H9 (cell line): ENCODE measurements around the gene CABP7. TPM values are rescaled to one million over a fixed set of nuclear protein-coding genes. Genes with fewer than 3 reads are reported as not detected.

Experiments used
- DNase-seq: peaks from one replicate; pipeline ENCODE4 v3.0.0-alpha.2; 2017
- H2AFZ ChIP-seq: one replicate; pipeline ENCODE4 v1.6.1; 2013; ENCODE audit warnings: mild to moderate bottlenecking, low read length, control low read depth, moderate library complexity
- H2AK5ac ChIP-seq: 2 replicates; pipeline ENCODE4 v1.6.1; 2013; ENCODE audit warnings: low read length, control low read depth, mixed read lengths; ENCODE audit not compliant: insufficient read length
- H2BK120ac ChIP-seq: one replicate; pipeline ENCODE4 v1.6.1; 2013; ENCODE audit warnings: low read depth, mild to moderate bottlenecking, low read length, control low read depth, inconsistent platforms; ENCODE audit not compliant: poor library complexity, severe bottlenecking
- H2BK12ac ChIP-seq: 2 replicates; pipeline ENCODE4 v1.6.1; 2013; ENCODE audit warnings: low read length, control low read depth, mixed read lengths, low read depth; ENCODE audit not compliant: insufficient read length
- H2BK15ac ChIP-seq: 2 replicates; pipeline ENCODE4 v1.6.1; 2013; ENCODE audit warnings: low read depth, low read length, control low read depth
- H2BK20ac ChIP-seq: one replicate; pipeline ENCODE4 v1.6.1; 2013; ENCODE audit warnings: low read depth, mild to moderate bottlenecking, low read length, control low read depth, inconsistent platforms; ENCODE audit not compliant: poor library complexity, severe bottlenecking
- H2BK5ac ChIP-seq: 2 replicates; pipeline ENCODE4 v1.6.1; 2013; ENCODE audit warnings: low read length, control low read depth, mixed read lengths; ENCODE audit not compliant: insufficient read length
- H3K14ac ChIP-seq: 2 replicates; pipeline ENCODE4 v1.6.1; 2013; ENCODE audit warnings: low read length, control low read depth; ENCODE audit not compliant: insufficient read depth
- H3K18ac ChIP-seq: 2 replicates; pipeline ENCODE4 v1.6.1; 2013; ENCODE audit warnings: low read depth, mild to moderate bottlenecking, mixed read lengths, low read length, control low read depth; ENCODE audit not compliant: insufficient read length
- H3K23ac ChIP-seq: 2 replicates; pipeline ENCODE4 v1.6.1; 2013; ENCODE audit warnings: low read length, control low read depth, mixed read lengths, low read depth; ENCODE audit not compliant: insufficient read length
- H3K23me2 ChIP-seq: 2 replicates; pipeline ENCODE4 v1.6.1; 2013; ENCODE audit warnings: low read depth, mild to moderate bottlenecking, mixed read lengths, low read length, control low read depth; ENCODE audit not compliant: insufficient read length, poor library complexity, severe bottlenecking
- H3K27ac ChIP-seq: 2 replicates; pipeline ENCODE4 v1.5.1; 2013; ENCODE audit warnings: low read length, control low read depth, mixed read lengths, low read depth; ENCODE audit not compliant: insufficient read length
- H3K27me3 ChIP-seq: 2 replicates; pipeline ENCODE4 v1.6.1; 2013; ENCODE audit warnings: low read length, control low read depth, inconsistent platforms; ENCODE audit not compliant: insufficient read depth
- H3K4ac ChIP-seq: 2 replicates; pipeline ENCODE4 v1.6.1; 2013; ENCODE audit warnings: low read depth, mild to moderate bottlenecking, control low read depth, inconsistent platforms, low read length, moderate library complexity
- H3K4me1 ChIP-seq: 2 replicates; pipeline ENCODE4 v1.6.1; 2013; ENCODE audit warnings: low read length, control low read depth, inconsistent platforms; ENCODE audit not compliant: insufficient read depth
- H3K4me2 ChIP-seq: 2 replicates; pipeline ENCODE4 v1.6.1; 2013; ENCODE audit warnings: low read length, control low read depth, mixed read lengths; ENCODE audit not compliant: insufficient read length, insufficient read depth
- H3K56ac ChIP-seq: 2 replicates; pipeline ENCODE4 v1.6.1; 2013; ENCODE audit warnings: low read depth, mild to moderate bottlenecking, mixed read lengths, low read length, control low read depth; ENCODE audit not compliant: insufficient read length
- H3K79me1 ChIP-seq: 2 replicates; pipeline ENCODE4 v1.6.1; 2013; ENCODE audit warnings: low read depth, mild to moderate bottlenecking, moderate library complexity, low read length, control low read depth, inconsistent platforms; ENCODE audit not compliant: insufficient read depth, poor library complexity, severe bottlenecking
- H3K79me2 ChIP-seq: 2 replicates; pipeline ENCODE4 v1.6.1; 2013; ENCODE audit warnings: low read length, control low read depth, inconsistent platforms; ENCODE audit not compliant: insufficient read depth
- H3K9ac ChIP-seq: 2 replicates; pipeline ENCODE4 v1.6.1; 2013; ENCODE audit warnings: low read length, control low read depth, mixed read lengths; ENCODE audit not compliant: insufficient read length; ENCODE audit errors: extremely low read depth
- H3K9me3 ChIP-seq: one replicate; pipeline ENCODE4 v1.6.1; 2013; ENCODE audit warnings: low read depth, low read length, inconsistent platforms; ENCODE audit not compliant: control insufficient read depth
- H3T11ph ChIP-seq: one replicate; pipeline ENCODE4 v1.6.1; 2013; ENCODE audit warnings: mild to moderate bottlenecking, low read length, control low read depth, inconsistent platforms
- H4K20me1 ChIP-seq: one replicate; pipeline ENCODE4 v1.6.1; 2013; ENCODE audit not compliant: control insufficient read depth, insufficient read length, insufficient read depth
- H4K5ac ChIP-seq: 2 replicates; pipeline ENCODE4 v1.6.1; 2013; ENCODE audit warnings: low read depth, mild to moderate bottlenecking, mixed read lengths, low read length, control low read depth; ENCODE audit not compliant: insufficient read length
- H4K8ac ChIP-seq: replicated peaks from 2 replicates; pipeline ENCODE4 v1.6.1; 2013; ENCODE audit warnings: low read length, control low read depth, mixed read lengths, low read depth; ENCODE audit not compliant: insufficient read length
- H4K91ac ChIP-seq: 2 replicates; pipeline ENCODE4 v1.6.1; 2013; ENCODE audit warnings: low read depth, mild to moderate bottlenecking, moderate library complexity, mixed read lengths, low read length, control low read depth; ENCODE audit not compliant: insufficient read length
- H3K27ac Mint-ChIP-seq, 3 experiments: 2 replicates in 2 of 3; 3 replicates in 1 of 3; pipeline ENCODE4 v1.8.0; 2020 to 2021; ENCODE audit warnings: mixed read lengths in 3 of 3, mild to moderate bottlenecking in 1 of 3, moderate library complexity in 1 of 3
- H3K27me3 Mint-ChIP-seq: 2 replicates; pipeline ENCODE4 v1.8.0; 2021; ENCODE audit warnings: low read depth, mild to moderate bottlenecking, moderate library complexity, mixed read lengths
- H3K36me3 Mint-ChIP-seq, 3 experiments: 2 replicates in 2 of 3; 3 replicates in 1 of 3; pipeline ENCODE4 v1.8.0; 2020 to 2021; ENCODE audit warnings: low read depth in 3 of 3, mixed read lengths in 3 of 3; ENCODE audit not compliant: insufficient read depth in 1 of 3
- H3K4me1 Mint-ChIP-seq, 2 experiments: 2 replicates each; pipeline ENCODE4 v1.8.0; 2020; ENCODE audit warnings: mixed read lengths in 2 of 2
- H3K4me3 Mint-ChIP-seq, 2 experiments: 2 replicates in 1 of 2; 3 replicates in 1 of 2; pipeline ENCODE4 v1.8.0; 2020 to 2021; ENCODE audit warnings: mild to moderate bottlenecking in 2 of 2, mixed read lengths in 2 of 2, moderate library complexity in 1 of 2
- H3K9me3 Mint-ChIP-seq, 2 experiments: 2 replicates in 1 of 2; 3 replicates in 1 of 2; pipeline ENCODE4 v1.8.0; 2020; ENCODE audit warnings: mild to moderate bottlenecking in 2 of 2, mixed read lengths in 2 of 2, moderate library complexity in 1 of 2
- CTCF ChIP-seq: fragments of 200-600 bp; sonication (generic); conservative IDR thresholded peaks from 3 replicates; pipeline ENCODE4 v1.8.0; 2021; ENCODE audit warnings: antibody characterized with exemption, mild to moderate bottlenecking
- WGBS: extraction: QIAGEN DNeasy Blood & Tissue Kit; methylation state at CpG from one replicate; pipeline ENCODE4 v1.1.7; 2013; ENCODE audit warnings: missing lambda C conversion rate, low lambda C conversion rate, mixed read lengths; ENCODE audit not compliant: insufficient read length; ENCODE audit errors: extremely low coverage; 5-methylcytosine and 5-hydroxymethylcytosine counted together
- total RNA-seq: library from RNA; stranded (reverse); gene quantifications from 2 replicates; pipeline ENCODE4 v1.2.1, GENCODE V29; 2021

The CABP7 gene
- total RNA-seq, 1 experiment from 2014 or later, result 0.83 TPM

GRCh38 chr22:29697853-29698598 lies 21.8 kb upstream of the CABP7 start:
- DNase-seq, result no peak
- Histone ChIP-seq H2BK12ac (no peak overlapping the region), H3K9me3 (no peaks in the 10 kb centered on the region), H3K79me2 (no peaks in the 10 kb centered on the region), H3K4me2 (no peak overlapping the region), H2BK20ac (no peak overlapping the region), H4K91ac (no peak overlapping the region), H3T11ph (no peak overlapping the region), H3K27ac (no peak overlapping the region), H3K56ac (no peak overlapping the region), H4K5ac (no peak overlapping the region), H3K9ac (no peak overlapping the region), H2BK5ac (no peak overlapping the region), H3K79me1 (no peaks in the 10 kb centered on the region), H3K23me2 (peaks cover under 1% of the 10 kb centered on the region), H3K18ac (no peak overlapping the region), H3K4me1 (peaks cover 6% of the 10 kb centered on the region; the same call in 1 of the 2 replicates), H4K20me1 (no peaks in the 10 kb centered on the region), H3K4ac (no peak overlapping the region), H2BK15ac (no peak overlapping the region), H4K8ac (no peak overlapping the region), H2BK120ac (no peak overlapping the region), H3K27me3 (no peaks in the 10 kb centered on the region; the same call in 1 of the 2 replicates), H2AFZ (no peak overlapping the region), H3K23ac (no peak overlapping the region), H3K14ac (no peak overlapping the region), H2AK5ac (no peak overlapping the region)
- Mint-ChIP-seq H3K9me3 (no peaks in the 10 kb centered on the region), H3K36me3 (peaks cover 8 to 24% (median 12%) of the 10 kb centered on the region in 3 experiments; a peak in 6 of 7 replicates), H3K27me3 (peaks cover 41% of the 10 kb centered on the region), H3K27ac (no peak overlapping the region), H3K4me1 (peaks cover 30 to 36% of the 10 kb centered on the region in 2 experiments), H3K4me3 (no peak overlapping the region)
- WGBS, result no CpG with 5 or more reads among the region's 16 CpGs
- TF ChIP-seq CTCF, result no peak
